Measurements from ENCODE around the gene RCBTB1.
"Not testable (repeated sequence)": the region's sequence is repeated elsewhere in the genome, so short reads cannot be mapped to it uniquely, and the experiment has no call there.

The RCBTB1 gene

GRCh38 chr13:49566461-49566860, 18.9 kb downstream of the RCBTB1 start:
- no peak overlapping the region for H3K4me3 ChIP-seq (ENCODE audit: low read depth, low read length)
- no peak for TF ChIP-seq CTCF (IDR thresholded peaks at IDR 0.05; ENCODE audit: borderline replicate concordance, insufficient read depth, low read depth, low read length)

DNA sequence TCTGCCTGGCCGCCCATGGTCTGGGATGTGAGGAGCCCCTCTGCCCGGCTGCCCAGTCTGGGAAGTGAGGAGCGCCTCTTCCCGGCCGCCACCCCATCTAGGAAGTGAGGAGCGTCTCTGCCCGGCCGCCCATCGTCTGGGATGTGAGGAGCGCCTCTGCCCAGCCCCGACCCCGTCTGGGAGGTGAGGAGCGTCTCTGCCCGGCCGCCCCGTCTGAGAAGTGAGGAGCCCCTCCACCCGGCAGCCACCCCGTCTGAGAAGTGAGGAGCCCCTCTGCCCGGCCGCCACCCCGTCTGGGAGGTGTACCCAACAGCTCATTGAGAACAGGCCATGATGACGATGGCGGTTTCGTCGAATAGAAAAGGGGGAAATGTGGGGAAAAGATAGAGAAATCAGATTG, 19.9 kb downstream of the RCBTB1 start:
- H3K4me3 ChIP-seq (ENCODE audit: low read depth, low read length), result not testable (repeated sequence)

DNA sequence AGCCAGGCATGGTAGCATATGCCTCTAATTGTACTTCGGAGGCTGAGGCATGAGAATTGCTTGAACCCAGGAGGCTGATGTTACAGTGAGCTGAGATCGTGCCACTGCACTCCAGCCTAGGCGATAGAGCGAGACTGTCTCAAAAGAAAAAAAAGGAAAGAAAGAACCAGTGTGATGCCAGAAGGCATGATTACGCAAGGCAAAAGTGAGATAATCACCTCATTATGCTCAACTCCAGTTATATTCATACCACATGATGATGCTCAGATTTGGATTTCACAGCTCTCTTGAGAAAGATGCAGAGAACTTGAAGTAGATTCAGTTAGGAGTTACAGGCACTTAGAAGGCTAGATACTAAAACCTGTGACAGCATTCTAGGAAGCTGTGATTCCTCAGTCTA, 21.8 kb downstream of the RCBTB1 start:
- TF ChIP-seq CTCF (IDR thresholded peaks at IDR 0.05; ENCODE audit: borderline replicate concordance, insufficient read depth, low read depth, low read length), result no peak
- H3K4me3 ChIP-seq (ENCODE audit: low read depth, low read length), result no peak overlapping the region

DNA sequence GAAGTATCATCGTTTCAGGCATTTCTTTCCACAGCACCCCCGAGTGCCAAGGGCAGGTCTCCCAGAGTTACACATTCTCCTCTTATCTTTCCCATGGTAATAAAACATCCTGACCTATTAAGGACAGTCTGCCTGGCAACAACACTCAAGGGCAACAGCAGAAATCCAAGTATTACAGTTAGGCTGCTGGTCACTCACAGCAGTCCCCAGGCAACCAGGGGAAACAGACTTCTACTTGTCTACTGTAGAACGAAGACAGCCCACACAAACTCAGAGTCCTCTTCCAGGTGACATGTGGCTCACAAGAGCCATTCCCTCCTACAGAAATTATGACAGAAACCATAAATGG, 24.3 kb downstream of the RCBTB1 start:
- TF ChIP-seq CTCF (IDR thresholded peaks at IDR 0.05; ENCODE audit: borderline replicate concordance, insufficient read depth, low read depth, low read length), result no peak
- no peak overlapping the region for H3K4me3 ChIP-seq (ENCODE audit: low read depth, low read length)

GRCh38 chr13:49560270-49561061, 24.9 kb downstream of the RCBTB1 start:
- no peak for TF ChIP-seq CTCF (IDR thresholded peaks at IDR 0.05; ENCODE audit: borderline replicate concordance, insufficient read depth, low read depth, low read length)
- no peak overlapping the region for H3K4me3 ChIP-seq (ENCODE audit: low read depth, low read length)

- TF ChIP-seq CTCF (IDR thresholded peaks at IDR 0.05; ENCODE audit: borderline replicate concordance, insufficient read depth, low read depth, low read length), result no peak
- no peak overlapping the region for H3K4me3 ChIP-seq (ENCODE audit: low read depth, low read length)
Observed at GRCh38 chr13:49559006-49559405, 26.4 kb downstream of the RCBTB1 start.

- no peak overlapping the region for H3K4me3 ChIP-seq (ENCODE audit: low read depth, low read length)
- no peak for TF ChIP-seq CTCF (IDR thresholded peaks at IDR 0.05; ENCODE audit: borderline replicate concordance, insufficient read depth, low read depth, low read length)
Observed at GRCh38 chr13:49554387-49554786, 31.0 kb downstream of the RCBTB1 start.
